ENCODE data around the gene DHRS12. TPM values are rescaled to one million over a fixed set of nuclear protein-coding genes. Genes with fewer than 3 reads are reported as not detected.

Gene DHRS12
- total and polyA plus RNA-seq, 8 donors: 13.8 to 39.4 (median 26.5) TPM

DNA sequence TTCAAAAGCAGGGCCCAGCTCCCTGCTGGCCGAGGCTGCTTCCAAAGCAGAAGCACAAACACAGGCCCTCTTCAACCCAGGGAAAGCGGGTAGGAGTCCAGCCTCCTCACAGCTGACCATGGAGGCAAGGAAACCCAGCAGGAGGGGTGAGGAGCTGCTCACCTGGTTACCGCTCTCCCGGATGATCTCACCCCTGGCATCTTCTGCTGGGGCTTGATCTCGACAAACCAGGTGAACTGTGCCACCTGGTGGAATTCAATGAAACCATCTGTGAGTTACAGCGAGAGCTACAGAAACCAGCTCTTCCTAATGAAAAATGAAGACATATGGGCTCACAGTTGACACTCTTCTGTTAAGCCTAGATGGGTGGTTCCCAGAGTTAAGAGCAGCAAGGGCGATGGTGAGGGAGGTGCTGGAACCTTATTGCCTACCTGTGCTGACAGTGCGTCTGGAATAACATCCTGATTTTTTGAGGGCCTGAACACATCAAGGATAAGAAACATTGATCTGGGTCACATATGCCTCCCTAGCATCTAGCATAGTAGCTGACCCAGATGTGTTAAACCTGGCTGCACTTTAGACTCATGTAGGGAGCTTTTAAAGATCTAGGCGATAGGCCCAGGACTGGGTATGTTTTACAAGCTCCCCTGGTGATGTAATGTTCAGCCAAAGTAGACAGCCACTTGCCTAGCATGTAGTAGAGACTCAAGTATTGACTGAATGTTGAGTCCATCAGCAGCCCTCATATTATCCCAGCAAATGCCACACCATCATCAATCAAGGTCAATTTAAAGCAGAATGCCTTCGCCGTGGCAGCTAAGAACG is 6.1 kb downstream of the DHRS12 start:
- Histone ChIP-seq H3K27ac (peak overlapping the region in 3 of 4 donors; percentile 37 to 51 (median 46)), H3K36me3 (no peaks in the 10 kb centered on the region), H3K27me3 (no peaks in the 10 kb centered on the region), H3K9me3 (no peaks in the 10 kb centered on the region), H3K4me1 (peaks cover 13 to 48% (median 20%) of the 10 kb centered on the region in 3 donors), H3K4me3 (no peak overlapping the region)
- FAIRE-seq (no peak), ATAC-seq (peak; percentile 77 to 85 (median 80)), DNase-seq (peak in 5 of 6 donors; percentile 86 to 93 (median 89))
- intact Hi-C loops (cut with DNase I): loop anchor here in 2 of 3 donors (10.0 kb wide), 2 partner anchors 353 to 363 kb away; no protein-coding TSS in a partner anchor
- TF ChIP-seq, protein P1, sequence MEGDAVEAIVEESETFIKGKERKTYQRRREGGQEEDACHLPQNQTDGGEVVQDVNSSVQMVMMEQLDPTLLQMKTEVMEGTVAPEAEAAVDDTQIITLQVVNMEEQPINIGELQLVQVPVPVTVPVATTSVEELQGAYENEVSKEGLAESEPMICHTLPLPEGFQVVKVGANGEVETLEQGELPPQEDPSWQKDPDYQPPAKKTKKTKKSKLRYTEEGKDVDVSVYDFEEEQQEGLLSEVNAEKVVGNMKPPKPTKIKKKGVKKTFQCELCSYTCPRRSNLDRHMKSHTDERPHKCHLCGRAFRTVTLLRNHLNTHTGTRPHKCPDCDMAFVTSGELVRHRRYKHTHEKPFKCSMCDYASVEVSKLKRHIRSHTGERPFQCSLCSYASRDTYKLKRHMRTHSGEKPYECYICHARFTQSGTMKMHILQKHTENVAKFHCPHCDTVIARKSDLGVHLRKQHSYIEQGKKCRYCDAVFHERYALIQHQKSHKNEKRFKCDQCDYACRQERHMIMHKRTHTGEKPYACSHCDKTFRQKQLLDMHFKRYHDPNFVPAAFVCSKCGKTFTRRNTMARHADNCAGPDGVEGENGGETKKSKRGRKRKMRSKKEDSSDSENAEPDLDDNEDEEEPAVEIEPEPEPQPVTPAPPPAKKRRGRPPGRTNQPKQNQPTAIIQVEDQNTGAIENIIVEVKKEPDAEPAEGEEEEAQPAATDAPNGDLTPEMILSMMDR (IDR thresholded peaks at IDR 0.05): peak; percentile 43 to 61 (median 57)
- 45 to 46% methylated on average over 12 of the region's 12 CpGs for WGBS, 2 donors

GRCh38 chr13:51796546-51796945 is 7.4 kb downstream of the DHRS12 start:
- WGBS, 2 donors: 46 to 51% methylated on average over 7 of the region's 7 CpGs
- no peak for ATAC-seq

GRCh38 chr13:51795419-51795818 is 8.5 kb downstream of the DHRS12 start:
- ATAC-seq (no peak), DNase-seq (no peak), FAIRE-seq (no peak)
- Histone ChIP-seq H3K36me3 (no peaks in the 10 kb centered on the region), H3K4me3 (no peak overlapping the region), H3K27me3 (no peaks in the 10 kb centered on the region), H3K4me1 (peaks cover under 1 to 28% (median 5%) of the 10 kb centered on the region in 3 donors), H3K9me3 (no peaks in the 10 kb centered on the region), H3K27ac (peak overlapping the region in 2 of 4 donors; percentile 9 to 48)
- 61% methylated on average over 2 of the region's 2 CpGs for whole genome bisulfite sequencing, 2 donors
- intact Hi-C loops (cut with DNase I): loop anchor here in 2 of 3 donors (10.0 kb wide), 2 partner anchors 351 to 361 kb away; no protein-coding TSS in a partner anchor
- TF ChIP-seq, protein P1 (IDR thresholded peaks at IDR 0.05): no peak

More at GRCh38 chr13:51796546-51796945, 7.4 kb downstream of the DHRS12 start:
- no peaks in the 10 kb centered on the region for H3K36me3 ChIP-seq
- H3K4me3 ChIP-seq: no peak overlapping the region
- no peaks in the 10 kb centered on the region for H3K9me3 ChIP-seq
- FAIRE-seq (no peak), DNase-seq (peak in 2 of 6 donors; percentile 10 to 28)
- peaks cover 5 to 38% (median 11%) of the 10 kb centered on the region in 3 donors for H3K4me1 ChIP-seq
- H3K27ac ChIP-seq: peak overlapping the region in 2 of 4 donors; percentile 48 to 51
- H3K27me3 ChIP-seq: no peaks in the 10 kb centered on the region
- TF ChIP-seq, protein P1 (IDR thresholded peaks at IDR 0.05): no peak
- intact Hi-C loops (cut with DNase I): loop anchor here in 2 of 3 donors (10.0 kb wide), 2 partner anchors 352 to 362 kb away; no protein-coding TSS in a partner anchor

- H3K4me1 ChIP-seq: peaks cover 5 to 31% (median 6%) of the 10 kb centered on the region in 3 donors
- H3K4me3 ChIP-seq: no peak overlapping the region
- DNase-seq: peak in 1 of 6 donors; percentile 27
- no peaks in the 10 kb centered on the region for H3K27me3 ChIP-seq
- no peak for FAIRE-seq
- ATAC-seq: peak; percentile 8 to 48 (median 28)
- peak overlapping the region in 2 of 4 donors; percentile 9 to 48 for H3K27ac ChIP-seq
- TF ChIP-seq, protein P1 (IDR thresholded peaks at IDR 0.05): no peak
- H3K9me3 ChIP-seq: no peaks in the 10 kb centered on the region
- 40 to 56% methylated on average over 4 of the region's 4 CpGs for WGBS, 2 donors
- intact Hi-C loops (cut with DNase I): loop anchor here in 2 of 3 donors (10.0 kb wide), 2 partner anchors 350 to 360 kb away; no protein-coding TSS in a partner anchor
- H3K36me3 ChIP-seq: no peaks in the 10 kb centered on the region
Observed at GRCh38 chr13:51794964-51795363, 9.0 kb downstream of the DHRS12 start.

Measured in pancreas (tissue), 10 donors.